Mammary epithelial cell (primary cell): ENCODE results near the gene IQSEC1.

Source experiments
- CTCF ChIP-seq, 2 donors: IDR thresholded peaks in 1 of 2; conservative IDR thresholded peaks in 1 of 2; 2 replicates each; pipeline ENCODE4 v1.5.1; 2011 to 2012; ENCODE audit warnings: inconsistent platforms in 2 of 2, low read length in 2 of 2, mild to moderate bottlenecking in 2 of 2, control low read depth in 1 of 2, low read depth in 1 of 2; ENCODE audit not compliant: insufficient read depth in 1 of 2; ENCODE audit errors: extremely low read depth in 1 of 2
- EZH2 ChIP-seq: IDR thresholded peaks from 2 replicates; pipeline ENCODE4 v1.6.1; 2012; ENCODE audit warnings: low read length, inconsistent platforms, borderline replicate concordance

- no peak for TF ChIP-seq CTCF (conservative IDR thresholded peaks at IDR 0.05 in 1 of 2, IDR thresholded peaks at IDR 0.05 in 1 of 2; ENCODE audit: extremely low read depth in 1 of 2, insufficient read depth in 1 of 2, low read depth in 1 of 2, low read length in 2 of 2)
- no peak for TF ChIP-seq EZH2
Observed at GRCh38 chr3:13004376-13004775, 68.9 kb downstream of the IQSEC1 start.
